Measurements from ENCODE around the gene DNAL1. TPM values are rescaled to one million over a fixed set of nuclear protein-coding genes. Genes with fewer than 3 reads are reported as not detected.
"Not testable (repeated sequence)": the region's sequence is repeated elsewhere in the genome, so short reads cannot be mapped to it uniquely, and the experiment has no call there.

Gene DNAL1
- total RNA-seq, 4 donors from 2014 or later: 7.7 to 11.5 (median 8.1) TPM

DNA sequence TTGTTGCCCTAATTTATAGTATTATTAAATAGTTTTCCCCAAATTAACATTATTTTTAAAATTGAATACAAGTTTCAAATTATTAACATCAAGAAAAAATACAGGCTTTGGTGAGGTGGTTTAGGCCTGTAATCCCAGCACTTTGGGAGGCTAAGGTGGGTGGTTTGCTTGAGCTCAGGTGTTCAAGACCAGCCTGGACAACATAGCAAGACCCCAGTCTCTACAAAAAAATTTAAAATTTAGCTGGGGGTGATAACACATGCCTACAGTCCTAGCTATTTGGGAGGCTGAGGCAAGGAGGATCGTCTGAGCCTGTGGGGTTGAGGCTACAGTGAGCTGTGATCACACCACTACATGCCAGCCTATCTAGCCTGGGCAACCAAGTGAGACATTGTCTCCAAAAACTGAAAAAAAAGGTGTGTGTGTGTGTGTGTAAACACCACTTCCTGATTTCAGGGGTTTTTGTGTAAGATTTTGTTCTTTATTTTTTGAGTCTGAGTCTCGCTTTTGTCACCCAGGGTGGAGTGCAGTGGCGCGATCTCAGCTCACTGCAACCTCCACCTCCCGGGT lies 3.9 kb upstream of the DNAL1 start:
- TF ChIP-seq, protein P1, sequence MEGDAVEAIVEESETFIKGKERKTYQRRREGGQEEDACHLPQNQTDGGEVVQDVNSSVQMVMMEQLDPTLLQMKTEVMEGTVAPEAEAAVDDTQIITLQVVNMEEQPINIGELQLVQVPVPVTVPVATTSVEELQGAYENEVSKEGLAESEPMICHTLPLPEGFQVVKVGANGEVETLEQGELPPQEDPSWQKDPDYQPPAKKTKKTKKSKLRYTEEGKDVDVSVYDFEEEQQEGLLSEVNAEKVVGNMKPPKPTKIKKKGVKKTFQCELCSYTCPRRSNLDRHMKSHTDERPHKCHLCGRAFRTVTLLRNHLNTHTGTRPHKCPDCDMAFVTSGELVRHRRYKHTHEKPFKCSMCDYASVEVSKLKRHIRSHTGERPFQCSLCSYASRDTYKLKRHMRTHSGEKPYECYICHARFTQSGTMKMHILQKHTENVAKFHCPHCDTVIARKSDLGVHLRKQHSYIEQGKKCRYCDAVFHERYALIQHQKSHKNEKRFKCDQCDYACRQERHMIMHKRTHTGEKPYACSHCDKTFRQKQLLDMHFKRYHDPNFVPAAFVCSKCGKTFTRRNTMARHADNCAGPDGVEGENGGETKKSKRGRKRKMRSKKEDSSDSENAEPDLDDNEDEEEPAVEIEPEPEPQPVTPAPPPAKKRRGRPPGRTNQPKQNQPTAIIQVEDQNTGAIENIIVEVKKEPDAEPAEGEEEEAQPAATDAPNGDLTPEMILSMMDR (IDR thresholded peaks at IDR 0.05): no peak
- no peak for DNase-seq (ENCODE audit: low spot score)
- ATAC-seq (ENCODE audit: low FRiP score): no peak

DNA sequence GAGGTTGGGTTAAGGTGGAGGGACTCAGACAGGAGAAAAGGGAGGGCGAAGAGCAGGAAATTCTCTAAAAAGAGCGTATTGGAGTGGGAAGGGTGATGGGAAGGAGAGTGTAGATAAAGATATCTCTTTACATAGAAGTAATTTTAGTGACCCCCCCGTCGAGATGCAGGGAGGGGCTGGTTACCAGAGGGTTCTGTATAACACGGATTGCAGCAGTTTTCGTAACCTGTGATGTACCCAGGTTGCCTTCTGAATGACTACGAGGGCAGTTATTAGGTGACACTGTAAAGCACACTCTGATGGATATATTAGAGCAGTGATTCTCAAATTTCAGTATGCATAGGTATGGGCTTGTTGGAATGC lies 443 bp downstream of the DNAL1 start:
- no peak for ATAC-seq (ENCODE audit: low FRiP score)

DNA sequence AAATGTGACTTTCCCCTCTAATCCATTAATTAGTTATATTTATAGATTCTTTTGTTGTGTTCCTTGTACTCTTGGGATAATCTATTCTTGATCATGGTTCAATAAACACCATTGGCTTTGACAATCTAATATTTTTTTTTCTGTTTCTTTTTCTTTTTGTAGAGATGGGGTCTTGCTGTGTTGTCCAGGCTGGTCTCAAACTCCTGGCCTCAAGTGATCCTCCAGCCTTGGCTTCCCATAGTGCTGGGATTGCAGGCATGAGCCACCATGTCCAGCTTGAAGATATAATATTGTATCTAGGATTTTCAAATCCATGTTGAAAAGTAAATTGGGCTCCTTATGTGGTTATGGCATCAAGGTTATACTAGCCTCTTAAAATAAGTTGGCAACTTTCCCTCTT lies 6.2 kb downstream of the DNAL1 start:
- TF ChIP-seq, protein P1 (IDR thresholded peaks at IDR 0.05): no peak
- DNase-seq (ENCODE audit: low spot score): no peak
- ATAC-seq (ENCODE audit: low FRiP score): no peak

More for the DNA sequence above, 443 bp downstream of the DNAL1 start:
- TF ChIP-seq, protein P1 (IDR thresholded peaks at IDR 0.05): no peak
- DNase-seq (ENCODE audit: low spot score): no peak

DNA sequence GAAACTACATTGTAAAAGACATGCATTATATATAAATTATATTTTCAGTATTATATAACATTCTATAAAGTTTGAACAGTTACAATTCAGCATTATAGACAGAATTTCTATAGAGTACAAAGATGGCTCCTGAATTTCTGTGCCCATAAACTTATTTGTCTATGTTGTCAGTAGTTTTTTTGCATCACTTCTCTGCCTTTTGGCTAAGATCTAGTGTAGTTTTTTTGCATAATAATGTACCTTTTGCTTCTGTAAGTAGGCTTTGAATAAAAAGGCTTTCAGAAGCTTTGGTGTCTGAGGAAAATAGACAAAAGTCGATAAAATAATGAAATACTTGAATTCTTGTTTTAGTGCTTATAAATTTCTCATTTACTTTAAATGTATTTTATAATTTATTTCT lies 11.1 kb downstream of the DNAL1 start:
- ATAC-seq (ENCODE audit: low FRiP score) (no peak), DNase-seq (ENCODE audit: low spot score) (no peak)
- TF ChIP-seq, protein P1 (IDR thresholded peaks at IDR 0.05): no peak

DNA sequence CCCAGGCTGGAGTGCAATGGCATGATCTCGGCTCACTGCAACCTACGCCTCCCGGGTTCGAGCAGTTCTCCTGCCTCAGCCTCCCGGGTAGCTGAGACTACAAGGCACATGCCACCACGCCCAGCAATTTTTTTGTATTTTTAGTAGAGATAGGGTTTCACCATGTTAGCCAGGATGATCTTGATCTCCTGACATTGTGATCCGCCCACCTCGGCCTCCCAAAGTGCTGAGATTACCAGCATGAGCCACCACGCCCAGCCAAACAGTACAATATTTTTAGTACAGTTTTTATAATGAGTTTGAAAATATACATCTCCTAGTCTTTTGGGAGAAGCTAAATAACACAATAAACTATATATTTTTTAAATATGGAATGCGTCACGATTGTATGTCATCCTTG lies 14.4 kb downstream of the DNAL1 start:
- DNase-seq (ENCODE audit: low spot score); ATAC-seq (ENCODE audit: low FRiP score): not testable (repeated sequence)

DNA sequence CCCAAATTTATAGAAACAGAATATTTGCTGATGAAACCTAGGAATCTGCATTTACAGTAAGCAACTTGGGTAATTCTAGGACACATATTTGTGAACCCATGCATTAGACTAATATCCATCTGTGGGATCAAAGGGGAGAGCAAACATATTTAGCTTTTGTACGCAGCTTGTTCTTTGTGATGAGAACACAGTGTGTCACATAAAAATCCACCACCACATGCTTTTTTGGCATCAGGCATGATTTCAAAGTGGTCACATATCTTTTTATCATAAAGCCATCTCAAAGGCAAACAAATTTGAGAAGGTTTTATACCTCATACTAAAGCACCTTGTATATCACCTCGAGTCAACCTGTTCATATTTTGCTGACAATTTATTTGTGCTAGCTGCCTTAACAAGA lies 15.7 kb downstream of the DNAL1 start:
- no peak for ATAC-seq (ENCODE audit: low FRiP score)
- no peak for DNase-seq (ENCODE audit: low spot score)
- TF ChIP-seq, protein P1 (IDR thresholded peaks at IDR 0.05): no peak

DNA sequence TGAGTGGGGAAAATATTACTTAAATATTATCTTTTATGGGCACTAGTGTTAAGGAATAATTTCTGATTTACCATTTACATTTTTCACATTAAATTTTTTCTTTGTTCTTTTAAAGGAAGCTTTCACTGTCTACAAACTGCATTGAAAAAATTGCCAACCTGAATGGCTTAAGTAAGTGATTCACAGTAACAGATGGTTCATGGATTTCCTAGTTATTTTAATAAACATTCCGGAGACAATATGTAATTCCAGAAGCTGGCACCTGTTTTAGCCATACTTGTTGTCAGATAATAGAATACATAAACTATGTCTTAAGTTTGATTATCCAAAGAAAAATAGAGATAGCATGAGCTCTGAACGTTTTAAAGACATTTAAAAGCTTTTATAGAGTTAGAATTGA lies 17.1 kb downstream of the DNAL1 start:
- DNase-seq (ENCODE audit: low spot score) (no peak), ATAC-seq (ENCODE audit: low FRiP score) (no peak)
- TF ChIP-seq, protein P1 (IDR thresholded peaks at IDR 0.05): no peak

All from omental fat pad (tissue), 4 donors.